Esophagus muscularis mucosa (tissue), 4 donors: ENCODE measurements around the gene GLRA3.

ENCODE experiments used
- EP300 ChIP-seq: sonication (generic); formaldehyde crosslinking; IDR thresholded peaks from one replicate; pipeline ENCODE4 v1.6.1; 2017; ENCODE audit warnings: antibody characterized with exemption
- POLR2A ChIP-seq: fragments of 450-650 bp; IDR thresholded peaks from one replicate; pipeline ENCODE4 v1.6.1; 2017; ENCODE audit warnings: antibody characterized with exemption, moderate library complexity, mild to moderate bottlenecking, low read depth
- POLR2AphosphoS5 ChIP-seq, 2 donors: sonication (generic); formaldehyde crosslinking; IDR thresholded peaks; one replicate each; pipeline ENCODE4 v1.6.1; 2017; ENCODE audit warnings: antibody characterized with exemption in 2 of 2
- TF ChIP-seq, protein P1 (sequence below), 3 experiments: fragments of 200-600 bp in 2 of 3; fragments of 450-650 bp in 1 of 3; sonication (generic) in 2 of 3; IDR thresholded peaks; one replicate each; pipeline ENCODE4 v1.5.1; 2017 to 2019; ENCODE audit warnings: antibody characterized with exemption in 3 of 3, mild to moderate bottlenecking in 2 of 3, moderate library complexity in 1 of 3

DNA sequence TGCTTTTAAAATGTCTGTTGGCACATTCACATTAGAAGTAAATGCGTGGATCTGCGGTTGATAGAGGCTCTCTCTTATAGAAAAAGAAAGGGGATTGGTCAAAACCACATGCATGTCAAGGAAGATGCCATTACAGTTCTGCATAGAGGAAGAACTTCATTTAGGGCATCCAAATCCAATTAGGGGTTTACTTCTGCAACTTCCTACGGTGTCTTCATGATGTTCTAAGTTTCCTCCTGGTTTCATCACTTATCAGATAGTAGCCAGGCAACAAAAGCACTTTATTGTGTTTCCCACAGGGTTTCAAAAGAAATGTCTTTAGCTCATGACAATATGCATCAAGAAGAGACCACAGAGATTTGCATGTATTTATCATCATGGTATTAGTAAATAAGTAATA lies 170.8 kb downstream of the GLRA3 start:
- TF ChIP-seq EP300 (no peak), POLR2AphosphoS5 (IDR thresholded peaks at IDR 0.05) (no peak), POLR2A (no peak)
- TF ChIP-seq, protein P1, sequence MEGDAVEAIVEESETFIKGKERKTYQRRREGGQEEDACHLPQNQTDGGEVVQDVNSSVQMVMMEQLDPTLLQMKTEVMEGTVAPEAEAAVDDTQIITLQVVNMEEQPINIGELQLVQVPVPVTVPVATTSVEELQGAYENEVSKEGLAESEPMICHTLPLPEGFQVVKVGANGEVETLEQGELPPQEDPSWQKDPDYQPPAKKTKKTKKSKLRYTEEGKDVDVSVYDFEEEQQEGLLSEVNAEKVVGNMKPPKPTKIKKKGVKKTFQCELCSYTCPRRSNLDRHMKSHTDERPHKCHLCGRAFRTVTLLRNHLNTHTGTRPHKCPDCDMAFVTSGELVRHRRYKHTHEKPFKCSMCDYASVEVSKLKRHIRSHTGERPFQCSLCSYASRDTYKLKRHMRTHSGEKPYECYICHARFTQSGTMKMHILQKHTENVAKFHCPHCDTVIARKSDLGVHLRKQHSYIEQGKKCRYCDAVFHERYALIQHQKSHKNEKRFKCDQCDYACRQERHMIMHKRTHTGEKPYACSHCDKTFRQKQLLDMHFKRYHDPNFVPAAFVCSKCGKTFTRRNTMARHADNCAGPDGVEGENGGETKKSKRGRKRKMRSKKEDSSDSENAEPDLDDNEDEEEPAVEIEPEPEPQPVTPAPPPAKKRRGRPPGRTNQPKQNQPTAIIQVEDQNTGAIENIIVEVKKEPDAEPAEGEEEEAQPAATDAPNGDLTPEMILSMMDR (IDR thresholded peaks at IDR 0.05): no peak
